ENCODE results near the gene BCL11A. TPM values are rescaled to one million over a fixed set of nuclear protein-coding genes. Genes with fewer than 3 reads are reported as not detected.

The BCL11A gene
- total and polyA plus RNA-seq, 2 of the 13 experiments (the other 11 are each of a cell fraction or from before 2014, with no cell fraction given), result not detected

GRCh38 chr2:60411295-60411694 is 142.2 kb downstream of the BCL11A start:
- Histone ChIP-seq H3K36me3 (replicated peaks in 1 of 2; ENCODE audit: control insufficient read depth in 1 of 2, insufficient read depth in 2 of 2, low read length in 2 of 2) (no peaks in the 10 kb centered on the region), H3K4me1 (ENCODE audit: insufficient read depth, low read length) (no peaks in the 10 kb centered on the region), H3K4me2 (ENCODE audit: low read depth, low read length) (no peak overlapping the region), H3K4me3 (replicated peaks in 1 of 3; ENCODE audit: insufficient read depth in 1 of 3, low read depth in 2 of 3, low read length in 3 of 3) (no peak overlapping the region), H3K27me3 (ENCODE audit: control insufficient read depth in 1 of 2, insufficient read depth in 2 of 2, low read length in 2 of 2) (peaks cover 0 to 9% of the 10 kb centered on the region in 2 experiments; a peak in 3 of 5 replicates), H3K9me3 (ENCODE audit: low read length) (no peaks in the 10 kb centered on the region), H3K79me2 (ENCODE audit: insufficient read depth, low read length) (no peaks in the 10 kb centered on the region), H3K9ac (ENCODE audit: insufficient read depth, low read depth, low read length) (no peak overlapping the region), H3K27ac (ENCODE audit: extremely low read length, insufficient read depth, low read length) (no peak overlapping the region), H4K20me1 (ENCODE audit: insufficient read depth, low read length) (no peaks in the 10 kb centered on the region), H2AFZ (ENCODE audit: low read length) (no peak overlapping the region)
- TF ChIP-seq HNF1A (IDR thresholded peaks at IDR 0.05; ENCODE audit: low read depth) (no peak), HNF1A (CRISPR knock-in tag; IDR thresholded peaks at IDR 0.05; ENCODE audit: borderline replicate concordance) (no peak), ZC3H13 (CRISPR knock-in tag; IDR thresholded peaks at IDR 0.05) (no peak), CCDC6 (CRISPR knock-in tag; IDR thresholded peaks at IDR 0.05) (no peak), HBP1 (CRISPR knock-in tag; IDR thresholded peaks at IDR 0.05; ENCODE audit: low read depth) (no peak), ZNF652 (CRISPR knock-in tag; IDR thresholded peaks at IDR 0.05; ENCODE audit: borderline replicate concordance, low read depth) (no peak), ZNF784 (CRISPR knock-in tag; IDR thresholded peaks at IDR 0.05; ENCODE audit: borderline replicate concordance) (no peak), ZNF256 (CRISPR knock-in tag; conservative IDR thresholded peaks at IDR 0.05) (no peak), CHD2 (IDR thresholded peaks at IDR 0.05; ENCODE audit: low read depth, low read length) (no peak), FOXA1 (IDR thresholded peaks at IDR 0.05) (no peak), FOXA1 (CRISPR knock-in tag; IDR thresholded peaks at IDR 0.05) (no peak), ZNF232 (CRISPR knock-in tag; IDR thresholded peaks at IDR 0.05; ENCODE audit: borderline replicate concordance) (no peak), TSC22D2 (CRISPR knock-in tag; IDR thresholded peaks at IDR 0.05; ENCODE audit: borderline replicate concordance) (no peak), KAT8 (CRISPR knock-in tag; IDR thresholded peaks at IDR 0.05) (no peak), ZBTB33 (CRISPR knock-in tag; IDR thresholded peaks at IDR 0.05) (no peak)
- DNase-seq (ENCODE audit: low spot score), result no peak
- POLR2A ChIA-PET, result no interaction called here
- CTCF ChIA-PET (ENCODE audit: low intra/inter-chr PET ratio, low total read pairs), result no interaction called here
- intact Hi-C loops (cut with micrococcal nuclease; ENCODE audit: unreplicated experiment), result no loop called here
- WGBS (ENCODE audit: low lambda C conversion rate), result 38% methylated on average over 3 of the region's 3 CpGs
- in situ Hi-C loops (cut with HindIII; ENCODE audit: extremely low pct_ligation_motif_present, low pct_unique_long_range_greater_than_20kb), result no loop called here
- BruUV-seq (replicated peaks), result no TSS peak
- no peak for FAIRE-seq
- no peak for ATAC-seq

All from HepG2 (cell line).